NB4 (cell line): ENCODE data around the gene PIK3C2A.

Experiments
- CTCF ChIP-seq: IDR thresholded peaks from one replicate; pipeline ENCODE4 v1.5.1; 2012; ENCODE audit warnings: low read depth, low read length
- MAX ChIP-seq: IDR thresholded peaks from 2 replicates; pipeline ENCODE4 v1.6.1; 2011; ENCODE audit warnings: low read depth, low read length
- POLR2A ChIP-seq: IDR thresholded peaks from 2 replicates; pipeline ENCODE4 v1.6.1; 2011; ENCODE audit warnings: mild to moderate bottlenecking; ENCODE audit not compliant: insufficient read length; ENCODE audit errors: extremely low read depth

- TF ChIP-seq CTCF = no peak
- TF ChIP-seq MAX = no peak
- TF ChIP-seq POLR2A = no peak
Observed at GRCh38 chr11:17211286-17211685, 3.5 kb upstream of the PIK3C2A start.
